T47D (cell line): ENCODE data around the gene RPA1.
"Not testable (repeated sequence)": the region's sequence is repeated elsewhere in the genome, so short reads cannot be mapped to it uniquely, and the experiment has no call there.

ENCODE experiments used
- DNase-seq, 2 experiments: peaks; one replicate each; pipeline versions ENCODE4 v3.0.0 to v3.0.0-alpha.2; 2011 to 2012; ENCODE audit warnings: low read depth in 1 of 2, low spot score in 1 of 2
- JUND ChIP-seq: IDR thresholded peaks from 2 replicates; pipeline ENCODE4 v1.6.1; 2012; ENCODE audit warnings: low read depth
- in situ Hi-C: cut with HindIII; loops from 2 replicates; pipeline ENCODE4 v1.10.0; 2016; ENCODE audit warnings: low sequenced_read_pairs, low pct_unique_long_range_greater_than_20kb

Gene RPA1

DNA sequence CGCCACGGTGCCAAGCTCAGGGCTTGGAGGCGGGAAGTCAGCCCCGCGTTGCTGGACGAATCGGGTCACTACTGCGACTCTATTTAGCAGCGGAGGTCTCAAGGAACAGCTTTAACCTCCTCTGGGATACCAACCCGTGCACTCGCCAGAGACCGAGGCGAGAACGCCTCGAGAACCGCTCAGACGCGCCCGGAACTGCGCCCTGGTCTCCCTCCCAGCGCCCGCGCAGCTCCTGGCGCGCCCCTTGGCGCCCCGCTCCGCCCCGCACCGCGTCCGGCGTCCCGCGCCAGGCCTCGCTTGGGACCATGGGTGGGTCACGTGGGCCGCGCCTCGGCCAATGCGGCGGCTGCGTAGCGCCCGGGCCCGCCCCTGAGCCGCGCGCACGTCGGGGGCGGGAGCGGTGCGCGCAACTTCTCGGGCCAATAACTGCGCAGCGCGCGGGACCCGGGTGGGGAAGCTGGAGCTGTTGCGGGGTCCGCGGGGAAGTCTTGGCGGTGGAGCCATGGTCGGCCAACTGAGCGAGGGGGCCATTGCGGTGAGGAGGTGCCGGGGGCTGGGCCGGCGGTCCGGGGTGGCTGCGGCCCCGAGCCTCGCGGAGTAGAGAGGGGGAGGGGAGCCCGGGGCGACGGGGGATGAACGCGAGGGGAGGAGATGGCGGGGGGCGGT lies at the start of gene RPA1, which contains the start of gene SMYD4:
Gene RPA1, plus strand, starts transcription at position 414 of the 666 bp plus-strand sequence. Its CDS starts 89 bp downstream, at position 503.
Gene SMYD4, minus strand, starts transcription at position 311 of the 666 bp plus-strand sequence. CDS start 1,908 bp downstream, outside the sequence.
- DNase-seq, result peak; percentile 89 to 95
- in situ Hi-C loops, result no loop called here
- no peak for TF ChIP-seq JUND

GRCh38 chr17:1782171-1782567 lies 47.6 kb upstream of the RPA1 start:
- in situ Hi-C loops, result no loop called here
- DNase-seq, result no peak
- TF ChIP-seq JUND, result no peak

GRCh38 chr17:1783271-1783670 lies 46.5 kb upstream of the RPA1 start:
- in situ Hi-C loops, result no loop called here
- no peak for TF ChIP-seq JUND
- DNase-seq, result no peak

- no peak for TF ChIP-seq JUND
- DNase-seq, result peak; percentile 52 to 66
- in situ Hi-C loops, result no loop called here
Observed at GRCh38 chr17:1783834-1784611, 45.8 kb upstream of the RPA1 start.

- in situ Hi-C loops, result no loop called here
- no peak for DNase-seq
Observed at GRCh38 chr17:1785930-1786329, 43.9 kb upstream of the RPA1 start.

DNA sequence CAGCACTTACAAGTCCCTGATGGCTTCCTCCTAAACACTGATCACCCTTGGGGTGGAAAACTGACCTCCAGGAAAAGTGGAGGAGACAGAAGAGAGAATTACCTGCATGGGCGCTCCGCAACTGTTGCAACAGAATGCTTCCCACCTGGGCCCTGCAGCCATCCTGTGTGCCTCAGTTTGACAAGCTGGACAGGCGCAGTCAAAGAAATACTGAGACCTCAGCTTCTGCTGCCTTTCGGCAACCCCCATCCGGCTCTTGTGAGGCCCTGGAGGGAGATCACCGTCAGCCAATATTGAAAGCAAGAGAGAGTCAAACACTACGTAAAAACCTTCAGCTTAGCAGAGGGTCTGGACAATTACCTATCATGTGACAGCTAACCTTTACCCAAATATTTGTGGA lies 43.1 kb upstream of the RPA1 start:
- DNase-seq, result no peak
- in situ Hi-C loops, result no loop called here
- no peak for TF ChIP-seq JUND

More at GRCh38 chr17:1785930-1786329, 43.9 kb upstream of the RPA1 start:
- TF ChIP-seq JUND, result no peak

GRCh38 chr17:1787301-1787902 lies 42.4 kb upstream of the RPA1 start:
- no peak for TF ChIP-seq JUND
- DNase-seq, result no peak
- in situ Hi-C loops, result no loop called here

- in situ Hi-C loops, result no loop called here
Observed at GRCh38 chr17:1789936-1790335, 39.9 kb upstream of the RPA1 start.

DNA sequence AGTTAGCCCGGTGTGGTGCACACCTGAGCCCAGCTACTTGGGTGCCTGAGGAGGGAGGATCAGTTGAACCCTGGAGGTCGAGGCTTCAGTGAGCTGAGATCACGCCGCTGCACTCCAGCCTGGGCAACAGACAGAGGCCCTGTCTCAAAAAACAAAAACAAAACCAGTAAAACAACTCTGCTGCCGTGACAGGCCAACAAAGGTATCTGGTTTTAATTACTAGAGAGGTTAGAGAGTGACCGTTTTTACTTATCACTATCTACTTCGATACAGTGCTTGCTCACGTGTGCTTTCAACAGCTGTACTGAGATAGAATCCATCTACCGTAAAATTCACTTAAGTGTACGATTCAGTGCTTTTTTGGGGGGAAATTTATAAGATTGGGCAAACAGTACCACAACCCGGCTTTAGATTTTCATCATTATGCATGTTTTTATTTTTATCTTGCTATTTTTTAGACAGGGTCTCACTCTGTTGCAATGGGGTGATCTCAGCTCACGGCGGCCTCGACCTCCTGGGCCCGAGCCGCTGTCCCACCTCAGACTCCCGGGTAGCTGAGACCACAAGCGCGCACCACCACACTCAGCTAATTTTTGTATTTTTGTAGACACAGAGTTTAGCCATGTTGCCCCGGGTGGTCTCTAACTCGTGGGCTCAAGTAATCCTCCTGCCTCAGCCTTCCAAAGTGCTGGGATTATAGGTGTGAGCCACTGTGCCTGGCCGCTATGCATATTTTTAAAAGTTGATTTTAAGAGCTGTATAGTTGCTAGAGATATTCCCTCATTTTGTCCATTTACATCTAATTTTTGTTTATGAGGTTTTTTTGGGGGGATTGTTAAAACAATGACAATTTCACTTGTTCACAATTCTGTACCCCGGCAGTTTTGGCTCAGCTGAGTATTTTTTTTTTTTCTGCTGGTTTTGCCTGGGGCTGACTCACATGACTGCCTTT lies 37.0 kb upstream of the RPA1 start:
- no peak for TF ChIP-seq JUND
- no peak for DNase-seq
- in situ Hi-C loops, result no loop called here

More at GRCh38 chr17:1789936-1790335, 39.9 kb upstream of the RPA1 start:
- no peak for TF ChIP-seq JUND
- DNase-seq, result no peak

GRCh38 chr17:1793447-1793806 lies 36.4 kb upstream of the RPA1 start:
- in situ Hi-C loops, result no loop called here
- no peak for TF ChIP-seq JUND
- DNase-seq, result peak in 1 of 2 experiments; percentile 28

- DNase-seq, result no peak
- TF ChIP-seq JUND, result no peak
- in situ Hi-C loops, result no loop called here
Observed at GRCh38 chr17:1796800-1797199, 33.0 kb upstream of the RPA1 start.

DNA sequence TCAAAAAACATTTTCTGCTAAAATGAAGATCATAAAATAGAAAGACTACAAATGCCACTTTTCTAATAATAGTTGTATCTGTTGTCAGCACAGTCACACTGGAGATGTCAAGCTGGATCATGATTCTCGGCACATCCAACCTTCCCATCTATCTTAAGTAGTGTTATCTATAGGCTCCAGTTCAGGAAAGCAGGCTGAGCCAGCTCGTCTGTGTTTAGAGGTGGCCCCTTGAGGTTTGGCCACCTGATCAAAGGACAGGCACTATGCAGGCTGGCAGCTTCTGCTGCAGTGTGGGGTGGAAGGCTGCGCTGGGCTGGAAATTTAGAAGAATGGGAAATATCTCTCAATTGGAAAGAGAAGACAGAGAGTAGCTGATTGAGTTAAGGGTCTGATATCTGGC lies 32.5 kb upstream of the RPA1 start:
- no peak for TF ChIP-seq JUND
- no peak for DNase-seq
- in situ Hi-C loops, result no loop called here

DNA sequence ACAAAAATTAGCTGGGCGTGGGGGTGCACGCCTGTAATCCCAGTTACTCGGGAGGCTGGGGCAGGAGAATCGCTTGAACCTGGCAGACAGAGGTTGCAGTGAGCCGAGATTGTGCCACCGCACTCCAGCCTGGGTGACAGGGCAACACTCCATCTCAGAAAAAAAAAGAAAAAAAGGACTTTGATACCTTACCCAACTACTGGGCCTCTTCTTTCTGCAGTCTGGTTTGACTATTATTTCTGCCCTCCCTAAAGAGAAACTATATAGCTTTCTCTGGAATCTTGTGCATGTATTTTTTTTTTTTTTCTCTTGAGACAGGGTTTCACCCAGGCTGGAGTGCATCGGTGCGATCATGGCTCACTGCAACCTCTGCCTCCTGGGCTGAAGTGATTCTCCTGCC lies 32.0 kb upstream of the RPA1 start:
- in situ Hi-C loops, DNase-seq: not testable (repeated sequence)
